Fibroblast of the aortic adventitia (primary cell): ENCODE data around the gene TOM1L2. TPM values are rescaled to one million over a fixed set of nuclear protein-coding genes. Genes with fewer than 3 reads are reported as not detected.
A peak's percentile ranks its signal among the peaks of the same experiment; 100 is the strongest.

Experiments used
- DNase-seq: peaks from one replicate; pipeline ENCODE4 v3.0.0-alpha.2; 2010; ENCODE audit warnings: low read depth
- H3K4me3 ChIP-seq: 2 replicates; pipeline ENCODE4 v1.5.1; 2011; ENCODE audit warnings: low read depth, mild to moderate bottlenecking, control low read depth, low read length, moderate library complexity
- CTCF ChIP-seq: IDR thresholded peaks from 2 replicates; pipeline ENCODE4 v1.5.1; 2011; ENCODE audit warnings: mild to moderate bottlenecking, low read length, control low read depth, inconsistent platforms; ENCODE audit not compliant: insufficient read depth
- total RNA-seq: library from RNA; depleted of rRNA; stranded (reverse); fragments of >200 nt; gene quantifications from 2 replicates; pipeline ENCODE4 v1.2.3, GENCODE V29; 2012; ENCODE audit warnings: low replicate concordance

Gene TOM1L2
- total RNA-seq, 1 donor: 40.3 TPM

- no peak for DNase-seq
- TF ChIP-seq CTCF: no peak
- H3K4me3 ChIP-seq: no peak overlapping the region
These were observed 82.3 kb downstream of the TOM1L2 start for GRCh38 chr17:17889922-17890321.

- no peak overlapping the region for H3K4me3 ChIP-seq
- no peak for DNase-seq
These were observed 83.4 kb downstream of the TOM1L2 start for GRCh38 chr17:17888821-17889220.

GRCh38 chr17:17888371-17888770, 83.8 kb downstream of the TOM1L2 start:
- TF ChIP-seq CTCF: no peak
- no peak for DNase-seq
- H3K4me3 ChIP-seq: no peak overlapping the region

More at GRCh38 chr17:17888821-17889220, 83.4 kb downstream of the TOM1L2 start:
- TF ChIP-seq CTCF: peak; percentile 14

GRCh38 chr17:17887752-17888304, 84.4 kb downstream of the TOM1L2 start:
- no peak for TF ChIP-seq CTCF
- no peak for DNase-seq
- no peak overlapping the region for H3K4me3 ChIP-seq

- no peak for DNase-seq
These were observed 85.5 kb downstream of the TOM1L2 start for GRCh38 chr17:17886726-17887125.

GRCh38 chr17:17886226-17886625, 86.0 kb downstream of the TOM1L2 start:
- no peak overlapping the region for H3K4me3 ChIP-seq
- TF ChIP-seq CTCF: no peak
- DNase-seq: no peak

More at GRCh38 chr17:17886726-17887125, 85.5 kb downstream of the TOM1L2 start:
- TF ChIP-seq CTCF: no peak
- H3K4me3 ChIP-seq: no peak overlapping the region
